MM.1S (cell line): ENCODE data around the gene WEE1.

Experiments used
- EZH2 ChIP-seq: fragments of 300-600 bp; sonication (generic); optimal IDR thresholded peaks from 2 replicates; pipeline ENCODE3; 2017; ENCODE audit warnings: low read depth, mild to moderate bottlenecking, antibody characterized with exemption, low read length, mixed read lengths
- TF ChIP-seq, protein P1 (sequence below): fragments of 300-600 bp; sonication (generic); IDR thresholded peaks from 2 replicates; pipeline ENCODE4 v1.5.1; 2016; ENCODE audit warnings: antibody characterized with exemption, low read length, mixed read lengths

DNA sequence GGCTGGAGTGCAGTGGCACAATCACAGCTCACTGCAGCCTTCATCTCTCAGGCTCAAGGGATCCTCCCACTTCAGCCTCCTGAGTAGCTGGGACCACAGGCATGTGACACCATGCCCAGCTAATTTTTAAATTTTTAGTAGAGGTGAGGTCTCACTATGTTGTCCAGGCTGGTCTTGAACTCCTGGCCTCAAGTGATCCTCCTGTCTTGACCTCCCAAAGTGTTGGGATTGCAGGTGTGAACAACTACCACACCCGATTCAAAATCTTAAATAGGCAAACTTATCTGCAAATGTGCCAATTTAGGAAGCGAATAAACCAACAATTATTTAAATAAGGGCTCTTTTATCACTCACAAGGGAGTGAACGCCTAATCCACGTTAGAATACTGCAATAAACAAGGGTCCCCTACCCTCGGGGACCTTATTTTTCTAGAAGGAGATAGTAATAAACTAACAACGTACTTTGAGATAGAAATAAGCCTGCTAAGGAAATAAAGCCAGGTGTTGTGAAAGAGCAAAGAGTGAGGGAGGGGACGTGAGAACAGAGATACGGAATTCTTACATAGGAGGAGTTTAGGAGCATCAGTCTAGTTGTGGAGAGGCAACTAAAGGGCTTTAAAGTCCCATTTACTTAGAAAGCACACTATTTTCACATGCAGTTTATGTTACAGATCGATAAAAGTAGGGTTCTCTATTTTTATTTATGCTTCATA lies 3.0 kb upstream of the WEE1 start:
- TF ChIP-seq, protein P1, sequence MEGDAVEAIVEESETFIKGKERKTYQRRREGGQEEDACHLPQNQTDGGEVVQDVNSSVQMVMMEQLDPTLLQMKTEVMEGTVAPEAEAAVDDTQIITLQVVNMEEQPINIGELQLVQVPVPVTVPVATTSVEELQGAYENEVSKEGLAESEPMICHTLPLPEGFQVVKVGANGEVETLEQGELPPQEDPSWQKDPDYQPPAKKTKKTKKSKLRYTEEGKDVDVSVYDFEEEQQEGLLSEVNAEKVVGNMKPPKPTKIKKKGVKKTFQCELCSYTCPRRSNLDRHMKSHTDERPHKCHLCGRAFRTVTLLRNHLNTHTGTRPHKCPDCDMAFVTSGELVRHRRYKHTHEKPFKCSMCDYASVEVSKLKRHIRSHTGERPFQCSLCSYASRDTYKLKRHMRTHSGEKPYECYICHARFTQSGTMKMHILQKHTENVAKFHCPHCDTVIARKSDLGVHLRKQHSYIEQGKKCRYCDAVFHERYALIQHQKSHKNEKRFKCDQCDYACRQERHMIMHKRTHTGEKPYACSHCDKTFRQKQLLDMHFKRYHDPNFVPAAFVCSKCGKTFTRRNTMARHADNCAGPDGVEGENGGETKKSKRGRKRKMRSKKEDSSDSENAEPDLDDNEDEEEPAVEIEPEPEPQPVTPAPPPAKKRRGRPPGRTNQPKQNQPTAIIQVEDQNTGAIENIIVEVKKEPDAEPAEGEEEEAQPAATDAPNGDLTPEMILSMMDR = no peak
- TF ChIP-seq EZH2 = no peak
